CD8-positive, alpha-beta memory T cell (primary cell): ENCODE data around the gene GAL3ST3. TPM values are rescaled to one million over a fixed set of nuclear protein-coding genes. Genes with fewer than 3 reads are reported as not detected.

Experiments
- CTCF ChIA-PET: fragments of 350-600 bp; sonication (Branson Sonifier 250); formaldehyde crosslinking; loops from one replicate; lab custom pipeline; 2021; ENCODE audit warnings: antibody characterized with exemption; lab: Charles Lee
- POLR2A ChIA-PET: fragments of 350-600 bp; sonication (Branson Sonifier 250); formaldehyde crosslinking; loops from one replicate; lab custom pipeline; 2021; ENCODE audit warnings: antibody characterized with exemption; lab: Charles Lee
- DNase-seq, 5 donors: peaks; one replicate each; pipeline versions ENCODE4 v3.0.0 to v3.0.0-alpha.2; 2020 to 2022; ENCODE audit warnings: mixed read lengths in 1 of 5
- H3K27ac ChIP-seq: one replicate; pipeline ENCODE4 v1.7.0; 2013; ENCODE audit warnings: low read depth, mild to moderate bottlenecking, low read length, moderate library complexity
- H3K27me3 ChIP-seq: 2 replicates; pipeline ENCODE4 v1.7.0; 2013; ENCODE audit warnings: low read length, mild to moderate bottlenecking; ENCODE audit not compliant: insufficient read depth, poor library complexity, severe bottlenecking
- H3K36me3 ChIP-seq: 2 replicates; pipeline ENCODE4 v1.7.0; 2013; ENCODE audit warnings: mild to moderate bottlenecking, low read length, moderate library complexity; ENCODE audit not compliant: insufficient read depth
- H3K4me1 ChIP-seq: 2 replicates; pipeline ENCODE4 v1.7.0; 2013; ENCODE audit warnings: mild to moderate bottlenecking, low read length, moderate library complexity; ENCODE audit not compliant: insufficient read depth
- H3K4me3 ChIP-seq: 2 replicates; pipeline ENCODE4 v1.7.0; 2013; ENCODE audit warnings: mild to moderate bottlenecking, low read length
- H3K9me3 ChIP-seq: 2 replicates; pipeline ENCODE4 v1.7.0; 2013; ENCODE audit warnings: mild to moderate bottlenecking, low read length
- H3K27ac Mint-ChIP-seq, 8 donors: one replicate each; pipeline ENCODE4 v1.8.0; 2020 to 2021; ENCODE audit warnings: mixed read lengths in 8 of 8, mild to moderate bottlenecking in 6 of 8, inconsistent platforms in 3 of 8, moderate library complexity in 3 of 8
- H3K27me3 Mint-ChIP-seq, 2 donors: one replicate each; pipeline ENCODE4 v1.8.0; 2020 to 2021; ENCODE audit warnings: mixed read lengths in 2 of 2, mild to moderate bottlenecking in 1 of 2, moderate library complexity in 1 of 2
- H3K36me3 Mint-ChIP-seq, 3 donors: one replicate each; pipeline ENCODE4 v1.8.0; 2020 to 2021; ENCODE audit warnings: mixed read lengths in 3 of 3, inconsistent platforms in 1 of 3, mild to moderate bottlenecking in 1 of 3
- H3K4me1 Mint-ChIP-seq, 3 donors: one replicate each; pipeline ENCODE4 v1.8.0; 2020 to 2021; ENCODE audit warnings: mixed read lengths in 3 of 3, inconsistent platforms in 1 of 3, mild to moderate bottlenecking in 1 of 3
- H3K4me3 Mint-ChIP-seq, 7 donors: one replicate each; pipeline ENCODE4 v1.8.0; 2020 to 2021; ENCODE audit warnings: mixed read lengths in 7 of 7, mild to moderate bottlenecking in 6 of 7, moderate library complexity in 4 of 7, inconsistent platforms in 2 of 7
- H3K9me3 Mint-ChIP-seq, 5 donors: one replicate each; pipeline ENCODE4 v1.8.0; 2020 to 2022; ENCODE audit warnings: mixed read lengths in 5 of 5, mild to moderate bottlenecking in 3 of 5, moderate library complexity in 2 of 5, inconsistent platforms in 1 of 5
- polyA plus RNA-seq: library from polyadenylated mRNA; unstranded; fragments of 300-500 nt; fragmentation: Illumina TruSeq; gene quantifications from one replicate; pipeline ENCODE4 v1.2.3, GENCODE V29; 2021
- total RNA-seq, 2 experiments: library from RNA; stranded (reverse); gene quantifications; one replicate each; pipeline ENCODE4 v1.2.3, GENCODE V29; 2021

Gene GAL3ST3
- total and polyA plus RNA-seq, 3 experiments from 2014 or later = not detected

GRCh38 chr11:66050581-66051231 is 1.7 kb upstream of the GAL3ST3 start:
- H3K4me1 Mint-ChIP-seq = peaks cover 29 to 39% (median 32%) of the 10 kb centered on the region in 3 donors
- H3K36me3 Mint-ChIP-seq = peaks cover 6 to 30% (median 6%) of the 10 kb centered on the region in 3 donors
- Histone ChIP-seq H3K4me3 (no peak overlapping the region), H3K36me3 (peaks cover 13% of the 10 kb centered on the region), H3K27ac (peak overlapping the region; percentile 86), H3K27me3 (no peaks in the 10 kb centered on the region), H3K9me3 (no peaks in the 10 kb centered on the region), H3K4me1 (peaks cover 23% of the 10 kb centered on the region)
- POLR2A ChIA-PET = interaction anchor here (1.4 to 1.8 kb wide), 2 partner anchors 191 to 510 kb away, joined by 3 to 4 read pairs; partner anchors contain the start of gene MUS81
- H3K27ac Mint-ChIP-seq = peak overlapping the region in 7 of 8 donors; percentile 32 to 97 (median 94)
- CTCF ChIA-PET = interaction anchor here (1.3 to 3.6 kb wide), 4 partner anchors 9 to 198 kb away, joined by 3 to 21 read pairs (median 6); no protein-coding TSS in a partner anchor
- H3K9me3 Mint-ChIP-seq = no peaks in the 10 kb centered on the region
- H3K4me3 Mint-ChIP-seq = peak overlapping the region; percentile 48 to 100 (median 98)
- no peak for DNase-seq
- peaks cover 4 to 6% of the 10 kb centered on the region in 2 donors for H3K27me3 Mint-ChIP-seq

- H3K27ac Mint-ChIP-seq = no peak overlapping the region
- Histone ChIP-seq H3K36me3 (no peaks in the 10 kb centered on the region), H3K4me3 (no peak overlapping the region), H3K27me3 (no peaks in the 10 kb centered on the region), H3K9me3 (no peaks in the 10 kb centered on the region), H3K27ac (no peak overlapping the region), H3K4me1 (peaks cover 23% of the 10 kb centered on the region)
- H3K4me1 Mint-ChIP-seq = peaks cover 22 to 33% (median 27%) of the 10 kb centered on the region in 3 donors
- DNase-seq = no peak
- ChIA-PET CTCF (interaction anchor here (1.3 kb wide), 2 partner anchors 20 to 25 kb away, joined by 3 to 4 read pairs; no protein-coding TSS in a partner anchor), POLR2A (no interaction called here)
- H3K36me3 Mint-ChIP-seq = peaks cover under 1 to 8% (median 2%) of the 10 kb centered on the region in 3 donors
- no peaks in the 10 kb centered on the region for H3K9me3 Mint-ChIP-seq
- no peak overlapping the region for H3K4me3 Mint-ChIP-seq
- peaks cover 4 to 6% of the 10 kb centered on the region in 2 donors for H3K27me3 Mint-ChIP-seq
Observed at GRCh38 chr11:66047541-66048365, 1.2 kb downstream of the GAL3ST3 start.

GRCh38 chr11:66046901-66047300 is 2.1 kb downstream of the GAL3ST3 start:
- Mint-ChIP-seq H3K9me3 (no peaks in the 10 kb centered on the region), H3K36me3 (no peaks in the 10 kb centered on the region), H3K4me1 (peaks cover 15 to 26% (median 22%) of the 10 kb centered on the region in 3 donors), H3K27ac (no peak overlapping the region), H3K27me3 (peaks cover 4% of the 10 kb centered on the region in 2 donors), H3K4me3 (no peak overlapping the region)
- Histone ChIP-seq H3K4me3 (no peak overlapping the region), H3K27ac (no peak overlapping the region), H3K4me1 (peaks cover 20% of the 10 kb centered on the region), H3K36me3 (no peaks in the 10 kb centered on the region), H3K9me3 (no peaks in the 10 kb centered on the region), H3K27me3 (no peaks in the 10 kb centered on the region)
- POLR2A ChIA-PET = no interaction called here
- CTCF ChIA-PET = interaction anchor here (1.3 to 1.5 kb wide), 3 partner anchors 21 to 24 kb away, joined by 3 to 5 read pairs (median 4); no protein-coding TSS in a partner anchor
- DNase-seq = no peak

GRCh38 chr11:66045177-66045639 is 3.8 kb downstream of the GAL3ST3 start:
- peaks cover 4 to 5% of the 10 kb centered on the region in 2 donors for H3K27me3 Mint-ChIP-seq

GRCh38 chr11:66044757-66045156 is 4.2 kb downstream of the GAL3ST3 start:
- peak in 2 of 5 donors; percentile 15 to 21 for DNase-seq
- peaks cover 10 to 18% (median 14%) of the 10 kb centered on the region in 3 donors for H3K4me1 Mint-ChIP-seq
- Histone ChIP-seq H3K36me3 (no peaks in the 10 kb centered on the region), H3K27ac (no peak overlapping the region), H3K9me3 (no peaks in the 10 kb centered on the region), H3K4me1 (peaks cover 13% of the 10 kb centered on the region), H3K27me3 (no peaks in the 10 kb centered on the region), H3K4me3 (no peak overlapping the region)
- H3K36me3 Mint-ChIP-seq = no peaks in the 10 kb centered on the region
- ChIA-PET POLR2A (interaction anchor here (0.9 kb wide), 1 partner anchor 8 kb away, joined by 3 read pairs; no protein-coding TSS in a partner anchor), CTCF (interaction anchor here (0.6 to 3.9 kb wide), 23 partner anchors 9 to 333 kb away, joined by 3 to 27 read pairs (median 4); partner anchors contain the start of genes CCDC85B, CFL1, FIBP and KAT5)
- H3K27me3 Mint-ChIP-seq = peaks cover 4 to 9% of the 10 kb centered on the region in 2 donors
- H3K27ac Mint-ChIP-seq = peak overlapping the region in 4 of 8 donors; percentile 55 to 68 (median 56)
- H3K9me3 Mint-ChIP-seq = no peaks in the 10 kb centered on the region
- H3K4me3 Mint-ChIP-seq = peak overlapping the region in 6 of 7 donors; percentile 16 to 75 (median 46)

More at GRCh38 chr11:66045177-66045639, 3.8 kb downstream of the GAL3ST3 start:
- H3K4me3 Mint-ChIP-seq = peak overlapping the region in 5 of 7 donors; percentile 16 to 75 (median 55)
- peak overlapping the region in 4 of 8 donors; percentile 55 to 68 (median 56) for H3K27ac Mint-ChIP-seq
- peak; percentile 77 to 89 (median 82) for DNase-seq
- no peaks in the 10 kb centered on the region for H3K9me3 Mint-ChIP-seq
- Histone ChIP-seq H3K4me3 (no peak overlapping the region), H3K27me3 (no peaks in the 10 kb centered on the region), H3K36me3 (no peaks in the 10 kb centered on the region), H3K4me1 (peaks cover 13% of the 10 kb centered on the region), H3K9me3 (no peaks in the 10 kb centered on the region), H3K27ac (no peak overlapping the region)
- ChIA-PET POLR2A (no interaction called here), CTCF (interaction anchor here (0.6 to 3.9 kb wide), 24 partner anchors 9 to 334 kb away, joined by 3 to 27 read pairs (median 4); partner anchors contain the start of genes CCDC85B, CFL1, FIBP and KAT5)
- H3K4me1 Mint-ChIP-seq = peaks cover 10 to 18% (median 14%) of the 10 kb centered on the region in 3 donors
- no peaks in the 10 kb centered on the region for H3K36me3 Mint-ChIP-seq

- H3K4me1 Mint-ChIP-seq = peaks cover 10 to 13% (median 12%) of the 10 kb centered on the region in 3 donors
Observed at GRCh38 chr11:66042996-66043906, 5.7 kb downstream of the GAL3ST3 start.

More at GRCh38 chr11:66042996-66043906, 5.7 kb downstream of the GAL3ST3 start:
- no peaks in the 10 kb centered on the region for H3K36me3 Mint-ChIP-seq
- no peak overlapping the region for H3K27ac Mint-ChIP-seq
- Histone ChIP-seq H3K4me3 (no peak overlapping the region), H3K9me3 (no peaks in the 10 kb centered on the region), H3K27me3 (no peaks in the 10 kb centered on the region), H3K4me1 (peaks cover 8% of the 10 kb centered on the region), H3K36me3 (no peaks in the 10 kb centered on the region), H3K27ac (no peak overlapping the region)
- no peaks in the 10 kb centered on the region for H3K9me3 Mint-ChIP-seq
- peaks cover 7 to 12% of the 10 kb centered on the region in 2 donors for H3K27me3 Mint-ChIP-seq
- no peak overlapping the region for H3K4me3 Mint-ChIP-seq
- DNase-seq = no peak
- ChIA-PET POLR2A (no interaction called here), CTCF (interaction anchor here (0.5 to 3.9 kb wide), 7 partner anchors 11 to 184 kb away, joined by 3 to 27 read pairs (median 6); partner anchors contain the start of genes CFL1 and SF3B2)
